ENCODE measurements around the gene KIF21B.
"Not testable (repeated sequence)": the region's sequence is repeated elsewhere in the genome, so short reads cannot be mapped to it uniquely, and the experiment has no call there.

KIF21B gene

DNA sequence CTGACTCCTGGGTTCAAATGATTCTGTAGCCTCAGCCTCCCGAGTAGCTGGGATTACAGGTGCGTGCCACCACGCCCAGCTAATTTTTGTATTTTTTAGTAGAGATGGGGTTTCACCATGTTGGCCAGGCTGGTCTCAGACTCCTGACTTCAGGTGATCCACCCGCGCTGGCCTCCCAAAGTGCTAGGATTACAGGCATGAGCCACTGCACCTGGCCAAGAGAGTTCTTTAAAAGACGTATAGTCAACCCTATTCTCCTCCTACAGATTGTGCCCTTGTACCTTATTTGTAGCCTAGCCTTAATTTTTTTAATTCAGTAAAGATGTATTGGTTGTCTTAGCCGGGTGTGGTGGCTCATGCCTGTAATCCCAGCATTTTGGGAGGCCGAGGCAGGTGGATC, 93.2 kb downstream of the KIF21B start:
- DNase-seq, result not testable (repeated sequence)

- no peak for DNase-seq
These were observed 93.8 kb downstream of the KIF21B start for GRCh38 chr1:200929530-200930278.

- peak; percentile 29 for DNase-seq
These were observed 97.7 kb downstream of the KIF21B start for GRCh38 chr1:200925831-200926230.

- no peak for DNase-seq
These were observed 99.9 kb downstream of the KIF21B start for GRCh38 chr1:200923601-200924000.

- DNase-seq, result no peak
These were observed 101.1 kb downstream of the KIF21B start for GRCh38 chr1:200922406-200922805.

GRCh38 chr1:200921571-200922110, 101.9 kb downstream of the KIF21B start:
- no peak for DNase-seq

Data from activated CD4-positive, alpha-beta T cell treated with anti-CD3 and anti-CD28 coated beads for 48 hours (primary cell).